Stimulated activated CD8-positive, alpha-beta memory T cell treated with anti-CD3 and anti-CD28 coated beads, Interleukin-4, amount 100 ng/mL, for 1 hour (primary cell): ENCODE results near the gene SMTNL2.

Source experiments
- DNase-seq, 2 donors: peaks; one replicate each; pipeline ENCODE4 v3.0.0-alpha.2; 2020; ENCODE audit warnings: low read depth in 2 of 2, low spot score in 1 of 2

Gene SMTNL2

GRCh38 chr17:4584101-4584916 lies at the start of gene SMTNL2:
Gene SMTNL2 (plus strand): TSS chr17:4584529. CDS start chr17:4584606, 77 bp downstream.
- no peak for DNase-seq

- no peak for DNase-seq
Measured at GRCh38 chr17:4534928-4535666, 49.2 kb upstream of the SMTNL2 start.

GRCh38 chr17:4535667-4536258 lies 48.6 kb upstream of the SMTNL2 start:
- DNase-seq: no peak

GRCh38 chr17:4536259-4536741 lies 48.0 kb upstream of the SMTNL2 start:
- no peak for DNase-seq

- DNase-seq: no peak
Measured at GRCh38 chr17:4536742-4537411, 47.5 kb upstream of the SMTNL2 start.

GRCh38 chr17:4537451-4538235 lies 46.7 kb upstream of the SMTNL2 start:
- DNase-seq: no peak

- DNase-seq: no peak
Measured at GRCh38 chr17:4538236-4539002, 45.9 kb upstream of the SMTNL2 start.

- no peak for DNase-seq
Measured at GRCh38 chr17:4539025-4539424, 45.3 kb upstream of the SMTNL2 start.

- DNase-seq: no peak
Measured at GRCh38 chr17:4539576-4540223, 44.6 kb upstream of the SMTNL2 start.

GRCh38 chr17:4540224-4540651 lies 44.1 kb upstream of the SMTNL2 start:
- DNase-seq: no peak

GRCh38 chr17:4540687-4541327 lies 43.5 kb upstream of the SMTNL2 start:
- DNase-seq: no peak

- no peak for DNase-seq
Measured at GRCh38 chr17:4541328-4542002, 42.9 kb upstream of the SMTNL2 start.

- no peak for DNase-seq
Measured at GRCh38 chr17:4542003-4542725, 42.2 kb upstream of the SMTNL2 start.

GRCh38 chr17:4542726-4543191 lies 41.6 kb upstream of the SMTNL2 start:
- no peak for DNase-seq

GRCh38 chr17:4543557-4544026 lies 40.7 kb upstream of the SMTNL2 start:
- no peak for DNase-seq

- no peak for DNase-seq
Measured at GRCh38 chr17:4544135-4544950, 40.0 kb upstream of the SMTNL2 start.

GRCh38 chr17:4544951-4545216 lies 39.4 kb upstream of the SMTNL2 start:
- DNase-seq: no peak
